ENCODE results near the gene FNDC11. TPM values are rescaled to one million over a fixed set of nuclear protein-coding genes. Genes with fewer than 3 reads are reported as not detected.
"Not testable (repeated sequence)": the region's sequence is repeated elsewhere in the genome, so short reads cannot be mapped to it uniquely, and the experiment has no call there.

FNDC11 gene
- total RNA-seq, 1 donor from 2014 or later, result 1.7 TPM

GRCh38 chr20:63568986-63569949 is 15.3 kb downstream of the FNDC11 start:
- DNase-seq (ENCODE audit: low read depth), result no peak

GRCh38 chr20:63570281-63571086 is 16.5 kb downstream of the FNDC11 start:
- DNase-seq (ENCODE audit: low read depth), result no peak
- no peak overlapping the region for H3K4me3 ChIP-seq (ENCODE audit: low read depth, low read length)
- no peak for TF ChIP-seq CTCF (conservative IDR thresholded peaks at IDR 0.05; ENCODE audit: low read depth, low read length)

More at GRCh38 chr20:63568986-63569949, 15.3 kb downstream of the FNDC11 start:
- no peak overlapping the region for H3K4me3 ChIP-seq (ENCODE audit: low read depth, low read length)
- no peak for TF ChIP-seq CTCF (conservative IDR thresholded peaks at IDR 0.05; ENCODE audit: low read depth, low read length)

- not testable (repeated sequence) for DNase-seq (ENCODE audit: low read depth); H3K4me3 ChIP-seq (ENCODE audit: low read depth, low read length)
Observed at GRCh38 chr20:63571087-63571478, 17.1 kb downstream of the FNDC11 start.

- DNase-seq (ENCODE audit: low read depth), result no peak
- TF ChIP-seq CTCF (conservative IDR thresholded peaks at IDR 0.05; ENCODE audit: low read depth, low read length), result no peak
Observed at GRCh38 chr20:63572071-63572787, 18.3 kb downstream of the FNDC11 start.

GRCh38 chr20:63572788-63573646 is 19.1 kb downstream of the FNDC11 start:
- peak; percentile 35 for TF ChIP-seq CTCF (conservative IDR thresholded peaks at IDR 0.05; ENCODE audit: low read depth, low read length)
- no peak for DNase-seq (ENCODE audit: low read depth)

More at GRCh38 chr20:63572071-63572787, 18.3 kb downstream of the FNDC11 start:
- no peak overlapping the region for H3K4me3 ChIP-seq (ENCODE audit: low read depth, low read length)

GRCh38 chr20:63573647-63574131 is 19.7 kb downstream of the FNDC11 start:
- no peak for TF ChIP-seq CTCF (conservative IDR thresholded peaks at IDR 0.05; ENCODE audit: low read depth, low read length)
- no peak for DNase-seq (ENCODE audit: low read depth)
- H3K4me3 ChIP-seq (ENCODE audit: low read depth, low read length), result peak overlapping the region; percentile 88

More at GRCh38 chr20:63572788-63573646, 19.1 kb downstream of the FNDC11 start:
- peak overlapping the region; percentile 88 for H3K4me3 ChIP-seq (ENCODE audit: low read depth, low read length)
